GM19043 (cell line): ENCODE measurements around the gene ARHGAP33.

Experiments used
- ATAC-seq: cut with Tn5 transposase; IDR thresholded peaks from one replicate; pipeline ENCODE4 v1.9.1; 2021; ENCODE audit warnings: low read depth; ENCODE audit not compliant: unreplicated experiment

ARHGAP33 gene, protein sequence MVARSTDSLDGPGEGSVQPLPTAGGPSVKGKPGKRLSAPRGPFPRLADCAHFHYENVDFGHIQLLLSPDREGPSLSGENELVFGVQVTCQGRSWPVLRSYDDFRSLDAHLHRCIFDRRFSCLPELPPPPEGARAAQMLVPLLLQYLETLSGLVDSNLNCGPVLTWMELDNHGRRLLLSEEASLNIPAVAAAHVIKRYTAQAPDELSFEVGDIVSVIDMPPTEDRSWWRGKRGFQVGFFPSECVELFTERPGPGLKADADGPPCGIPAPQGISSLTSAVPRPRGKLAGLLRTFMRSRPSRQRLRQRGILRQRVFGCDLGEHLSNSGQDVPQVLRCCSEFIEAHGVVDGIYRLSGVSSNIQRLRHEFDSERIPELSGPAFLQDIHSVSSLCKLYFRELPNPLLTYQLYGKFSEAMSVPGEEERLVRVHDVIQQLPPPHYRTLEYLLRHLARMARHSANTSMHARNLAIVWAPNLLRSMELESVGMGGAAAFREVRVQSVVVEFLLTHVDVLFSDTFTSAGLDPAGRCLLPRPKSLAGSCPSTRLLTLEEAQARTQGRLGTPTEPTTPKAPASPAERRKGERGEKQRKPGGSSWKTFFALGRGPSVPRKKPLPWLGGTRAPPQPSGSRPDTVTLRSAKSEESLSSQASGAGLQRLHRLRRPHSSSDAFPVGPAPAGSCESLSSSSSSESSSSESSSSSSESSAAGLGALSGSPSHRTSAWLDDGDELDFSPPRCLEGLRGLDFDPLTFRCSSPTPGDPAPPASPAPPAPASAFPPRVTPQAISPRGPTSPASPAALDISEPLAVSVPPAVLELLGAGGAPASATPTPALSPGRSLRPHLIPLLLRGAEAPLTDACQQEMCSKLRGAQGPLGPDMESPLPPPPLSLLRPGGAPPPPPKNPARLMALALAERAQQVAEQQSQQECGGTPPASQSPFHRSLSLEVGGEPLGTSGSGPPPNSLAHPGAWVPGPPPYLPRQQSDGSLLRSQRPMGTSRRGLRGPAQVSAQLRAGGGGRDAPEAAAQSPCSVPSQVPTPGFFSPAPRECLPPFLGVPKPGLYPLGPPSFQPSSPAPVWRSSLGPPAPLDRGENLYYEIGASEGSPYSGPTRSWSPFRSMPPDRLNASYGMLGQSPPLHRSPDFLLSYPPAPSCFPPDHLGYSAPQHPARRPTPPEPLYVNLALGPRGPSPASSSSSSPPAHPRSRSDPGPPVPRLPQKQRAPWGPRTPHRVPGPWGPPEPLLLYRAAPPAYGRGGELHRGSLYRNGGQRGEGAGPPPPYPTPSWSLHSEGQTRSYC

DNA sequence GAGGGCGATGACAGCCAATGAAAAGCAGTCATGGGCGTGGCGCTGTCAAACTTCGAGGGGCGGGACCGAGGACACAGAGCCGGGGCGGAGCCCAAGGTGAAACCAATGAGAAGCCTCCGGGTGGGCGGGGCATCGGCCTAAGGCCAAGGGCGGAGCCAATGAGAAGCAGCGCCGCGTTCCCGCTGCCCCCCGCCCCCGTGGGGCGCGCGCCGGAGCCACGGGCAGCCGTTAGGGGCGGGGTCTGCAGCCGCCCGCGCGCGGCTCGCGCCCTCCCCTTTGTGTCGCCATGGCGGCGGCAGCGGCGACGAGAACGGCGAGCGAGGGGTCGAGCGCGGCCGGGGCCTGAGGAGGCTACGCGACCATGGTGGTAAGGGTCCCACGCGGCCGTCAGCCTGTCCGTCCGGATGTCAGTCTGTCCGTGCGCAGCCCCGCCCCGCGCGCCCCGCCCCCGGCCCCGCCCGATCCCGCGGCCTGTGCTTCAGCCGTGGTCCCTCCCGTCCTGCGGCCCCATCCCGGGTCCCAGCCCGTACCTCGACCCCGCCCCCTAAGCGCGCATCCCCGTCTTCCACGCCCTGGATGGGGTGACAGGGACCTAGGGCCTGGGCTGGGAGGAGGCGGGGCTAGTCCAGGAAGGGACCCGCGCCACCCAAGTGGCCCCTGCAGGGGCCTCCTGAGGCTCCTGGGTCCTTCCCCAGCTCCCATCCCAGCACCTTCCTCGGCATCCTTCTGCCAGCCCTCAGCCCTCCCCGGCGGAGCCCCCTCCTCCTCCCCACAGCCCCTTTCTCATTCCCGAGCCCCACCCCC lies at the start of gene ARHGAP33:
Gene ARHGAP33 (plus strand): TSS at position 267 of the 804 bp plus-strand sequence. CDS start 95 bp downstream, at position 362.
- peak; percentile 89 for ATAC-seq

DNA sequence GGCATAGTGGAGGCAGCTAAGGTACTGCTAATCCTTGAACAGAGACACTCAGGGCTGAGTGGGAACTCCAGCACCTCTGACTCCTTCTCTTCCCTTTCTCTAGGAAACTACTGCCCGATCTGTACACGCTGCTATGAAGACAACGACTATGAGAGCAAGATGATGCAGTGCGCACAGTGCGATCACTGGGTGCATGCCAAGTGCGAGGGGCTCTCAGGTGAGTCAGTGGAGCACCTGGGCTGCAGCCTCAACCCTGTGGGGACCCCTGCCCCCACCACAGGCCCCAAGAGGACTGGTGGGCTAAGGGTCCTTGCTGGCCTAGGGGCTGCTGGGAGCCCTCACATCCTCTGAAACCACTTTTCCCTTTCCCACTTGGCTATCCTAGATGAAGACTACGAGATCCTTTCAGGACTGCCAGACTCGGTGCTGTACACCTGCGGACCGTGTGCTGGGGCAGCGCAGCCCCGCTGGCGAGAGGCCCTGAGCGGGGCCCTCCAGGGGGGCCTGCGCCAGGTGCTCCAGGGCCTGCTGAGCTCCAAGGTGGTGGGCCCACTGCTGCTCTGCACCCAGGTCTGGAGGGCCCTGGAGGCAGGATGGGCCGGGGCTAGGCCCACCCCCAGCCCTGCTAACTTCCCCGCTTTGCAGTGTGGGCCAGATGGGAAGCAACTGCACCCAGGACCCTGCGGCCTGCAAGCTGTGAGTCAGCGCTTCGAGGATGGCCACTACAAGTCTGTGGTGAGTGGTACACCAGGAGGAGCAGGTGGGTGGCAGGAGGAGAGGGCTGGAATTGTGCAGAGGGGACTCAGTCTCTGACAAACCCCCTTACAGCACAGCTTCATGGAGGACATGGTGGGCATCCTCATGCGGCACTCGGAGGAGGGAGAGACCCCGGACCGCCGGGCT lies 48.1 kb upstream of the ARHGAP33 start:
- no peak for ATAC-seq

GRCh38 chr19:35727956-35728706 lies 47.2 kb upstream of the ARHGAP33 start:
- no peak for ATAC-seq

DNA sequence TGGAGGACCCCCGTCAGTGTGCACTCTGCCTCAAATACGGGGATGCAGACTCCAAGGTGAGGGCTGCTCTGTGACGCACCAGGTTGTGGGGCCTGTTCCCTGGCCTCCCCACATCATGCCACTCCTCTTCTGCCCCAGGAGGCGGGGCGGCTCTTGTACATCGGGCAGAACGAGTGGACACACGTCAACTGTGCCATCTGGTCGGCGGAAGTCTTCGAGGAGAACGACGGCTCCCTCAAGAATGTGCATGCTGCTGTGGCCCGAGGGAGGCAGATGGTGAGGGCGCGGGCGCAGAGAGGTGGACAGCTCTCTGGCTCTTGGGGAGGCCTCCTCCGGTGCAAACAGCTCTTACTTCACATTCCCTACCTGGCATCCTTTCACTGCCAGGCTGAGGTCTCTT lies 46.3 kb upstream of the ARHGAP33 start:
- ATAC-seq = no peak

DNA sequence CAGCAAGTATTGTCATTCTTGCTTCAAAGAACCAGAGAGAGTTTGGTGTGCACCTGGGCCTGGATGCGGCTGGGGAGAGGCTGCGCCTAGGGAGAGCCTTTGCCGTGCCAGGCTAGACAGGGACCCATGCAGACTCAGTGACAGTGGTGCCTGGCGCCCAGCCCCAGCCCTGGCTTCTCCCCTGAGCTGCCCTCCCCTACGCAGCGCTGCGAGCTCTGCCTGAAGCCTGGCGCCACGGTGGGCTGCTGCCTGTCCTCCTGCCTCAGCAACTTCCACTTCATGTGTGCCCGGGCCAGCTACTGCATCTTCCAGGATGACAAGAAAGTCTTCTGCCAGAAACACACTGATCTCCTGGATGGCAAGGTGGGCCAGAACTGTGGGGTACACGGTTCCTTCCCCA lies 45.6 kb upstream of the ARHGAP33 start:
- no peak for ATAC-seq

- ATAC-seq = no peak
Measured at GRCh38 chr19:35730326-35730725, 45.0 kb upstream of the ARHGAP33 start.

DNA sequence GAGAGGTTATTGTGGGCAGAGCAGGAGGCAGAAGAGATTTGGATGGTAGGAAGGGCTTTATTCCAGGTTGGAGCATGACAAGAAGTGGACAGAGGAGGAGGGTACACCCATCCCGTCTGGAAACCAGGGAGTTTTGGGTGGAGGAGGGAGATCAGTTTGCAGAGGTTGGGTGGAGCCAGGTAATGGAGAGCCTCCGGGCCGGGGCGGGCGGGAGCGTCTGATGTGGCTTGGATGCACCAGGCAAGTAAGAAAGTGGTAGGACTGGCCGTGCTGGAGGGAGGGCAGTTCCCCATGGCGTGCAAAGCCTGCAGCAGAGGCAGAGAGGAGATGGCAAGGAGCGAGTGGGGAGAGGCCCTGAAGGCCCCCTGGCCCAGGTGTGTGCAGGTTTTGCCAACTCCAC lies 44.0 kb upstream of the ARHGAP33 start:
- ATAC-seq = no peak

DNA sequence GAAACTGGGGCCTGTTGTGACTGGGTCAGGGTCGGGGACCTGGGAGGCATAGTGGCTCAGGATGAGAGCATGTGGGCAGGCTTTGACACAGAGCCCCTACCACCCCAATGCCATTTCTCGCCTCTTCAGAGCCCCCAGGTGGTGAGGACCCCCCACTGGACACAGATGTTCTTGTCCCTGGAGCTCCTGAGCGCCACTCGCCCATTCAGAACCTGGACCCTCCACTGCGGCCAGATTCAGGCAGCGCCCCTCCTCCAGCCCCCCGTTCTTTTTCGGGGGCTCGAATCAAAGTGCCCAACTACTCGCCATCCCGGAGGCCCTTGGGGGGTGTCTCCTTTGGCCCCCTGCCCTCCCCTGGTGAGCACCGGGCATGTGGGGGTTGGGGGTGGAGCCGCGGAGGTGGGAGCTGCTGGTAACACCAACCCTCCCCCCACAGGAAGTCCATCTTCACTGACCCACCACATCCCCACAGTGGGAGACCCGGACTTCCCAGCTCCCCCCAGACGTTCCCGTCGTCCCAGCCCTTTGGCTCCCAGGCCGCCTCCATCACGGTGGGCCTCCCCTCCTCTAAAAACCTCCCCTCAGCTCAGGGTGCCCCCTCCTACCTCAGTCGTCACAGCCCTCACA lies 43.5 kb upstream of the ARHGAP33 start:
- ATAC-seq = no peak

GRCh38 chr19:35732540-35733179 lies 42.7 kb upstream of the ARHGAP33 start:
- no peak for ATAC-seq

DNA sequence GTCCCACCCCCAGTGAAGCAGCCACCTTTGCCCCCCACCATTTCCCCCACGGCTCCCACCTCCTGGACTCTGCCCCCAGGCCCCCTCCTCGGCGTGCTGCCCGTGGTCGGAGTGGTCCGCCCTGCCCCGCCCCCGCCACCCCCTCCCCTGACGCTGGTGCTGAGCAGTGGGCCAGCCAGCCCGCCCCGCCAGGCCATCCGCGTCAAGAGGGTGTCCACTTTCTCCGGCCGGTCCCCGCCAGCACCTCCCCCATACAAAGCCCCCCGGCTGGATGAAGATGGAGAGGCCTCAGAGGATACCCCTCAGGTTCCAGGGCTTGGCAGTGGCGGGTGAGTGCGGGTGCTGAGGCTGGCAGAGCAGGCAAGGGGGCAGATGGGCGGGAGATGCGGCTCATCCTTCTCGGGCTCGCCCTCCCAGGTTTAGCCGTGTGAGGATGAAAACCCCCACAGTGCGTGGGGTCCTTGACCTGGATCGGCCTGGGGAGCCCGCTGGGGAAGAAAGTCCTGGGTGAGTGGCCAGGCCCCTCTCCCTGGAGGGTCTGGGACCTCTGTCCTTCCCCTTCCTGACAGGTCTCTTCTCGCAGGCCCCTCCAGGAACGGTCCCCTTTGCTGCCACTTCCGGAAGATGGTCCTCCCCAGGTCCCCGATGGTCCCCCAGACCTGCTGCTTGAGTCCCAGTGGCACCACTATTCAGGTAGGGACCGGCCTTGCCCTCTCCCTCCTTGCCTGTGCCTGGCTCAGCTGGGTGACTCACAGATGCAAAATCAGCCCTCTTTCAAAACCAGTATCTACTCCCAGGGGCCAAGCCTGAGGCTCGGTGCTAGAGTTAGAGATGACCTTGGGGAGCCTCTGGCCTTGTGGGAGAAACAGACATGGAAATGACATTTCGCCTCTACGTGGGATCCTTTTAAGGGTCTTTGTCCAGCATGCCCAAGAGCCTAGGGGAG lies 41.9 kb upstream of the ARHGAP33 start:
- no peak for ATAC-seq

GRCh38 chr19:35734273-35734672 lies 41.1 kb upstream of the ARHGAP33 start:
- ATAC-seq = no peak

DNA sequence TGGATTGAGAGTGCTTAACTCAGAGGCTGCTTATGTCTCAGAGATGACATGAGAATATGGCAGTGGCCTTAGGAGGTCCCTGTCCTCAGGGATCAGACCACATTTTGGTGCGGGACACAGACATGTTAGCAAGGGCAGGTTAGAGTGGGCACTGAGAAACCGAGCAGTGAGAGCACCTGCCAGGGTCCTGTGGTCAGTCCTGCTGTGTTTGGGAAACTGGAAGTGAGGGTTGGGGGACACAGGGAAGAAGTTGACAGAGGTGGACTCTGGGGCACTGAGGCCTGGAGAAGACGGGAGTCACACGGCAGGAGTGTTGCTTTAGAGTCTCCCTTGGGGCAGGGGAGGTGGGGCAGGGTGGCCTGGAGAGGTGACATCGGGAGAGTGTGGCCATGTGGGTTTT lies 40.5 kb upstream of the ARHGAP33 start:
- no peak for ATAC-seq

DNA sequence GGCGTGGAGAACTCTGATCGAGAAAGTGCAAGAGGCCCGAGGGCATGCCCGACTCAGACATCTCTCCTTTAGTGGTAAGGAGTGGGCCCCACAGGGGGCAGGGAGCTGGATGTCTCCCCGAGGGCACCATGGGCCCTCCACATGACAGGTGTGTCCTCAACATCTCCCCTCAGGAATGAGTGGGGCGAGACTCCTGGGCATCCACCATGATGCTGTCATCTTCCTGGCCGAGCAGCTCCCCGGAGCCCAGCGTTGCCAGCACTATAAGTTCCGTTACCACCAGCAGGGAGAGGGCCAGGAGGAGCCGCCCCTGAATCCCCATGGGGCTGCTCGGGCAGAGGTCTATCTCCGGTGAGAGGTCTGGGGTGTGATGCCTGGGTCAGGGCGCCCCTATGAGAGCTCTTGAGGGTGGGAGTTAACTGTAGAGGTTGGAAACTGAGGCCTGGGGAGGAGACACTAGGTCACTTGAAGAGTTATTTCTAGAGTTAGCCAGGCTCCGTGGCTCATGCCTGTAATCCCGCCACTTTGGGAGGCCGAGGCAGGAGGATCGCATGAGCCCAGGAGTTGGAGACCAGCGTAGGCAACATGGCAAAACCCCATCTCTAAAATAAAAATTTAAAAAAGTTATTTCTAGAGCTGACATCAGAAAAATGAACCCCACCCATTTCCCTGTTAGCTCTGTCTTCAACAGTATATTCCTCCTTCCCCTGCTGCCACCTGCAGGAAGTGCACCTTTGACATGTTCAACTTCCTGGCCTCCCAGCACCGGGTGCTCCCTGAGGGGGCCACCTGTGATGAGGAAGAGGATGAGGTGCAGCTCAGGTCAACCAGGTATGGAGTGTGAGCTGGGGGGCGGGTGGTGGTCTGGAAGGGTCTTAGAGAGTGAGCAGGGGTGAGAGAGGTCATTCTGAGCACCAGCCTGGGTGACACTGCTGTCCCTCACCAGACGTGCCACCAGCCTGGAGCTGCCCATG lies 38.2 kb upstream of the ARHGAP33 start:
- no peak for ATAC-seq

DNA sequence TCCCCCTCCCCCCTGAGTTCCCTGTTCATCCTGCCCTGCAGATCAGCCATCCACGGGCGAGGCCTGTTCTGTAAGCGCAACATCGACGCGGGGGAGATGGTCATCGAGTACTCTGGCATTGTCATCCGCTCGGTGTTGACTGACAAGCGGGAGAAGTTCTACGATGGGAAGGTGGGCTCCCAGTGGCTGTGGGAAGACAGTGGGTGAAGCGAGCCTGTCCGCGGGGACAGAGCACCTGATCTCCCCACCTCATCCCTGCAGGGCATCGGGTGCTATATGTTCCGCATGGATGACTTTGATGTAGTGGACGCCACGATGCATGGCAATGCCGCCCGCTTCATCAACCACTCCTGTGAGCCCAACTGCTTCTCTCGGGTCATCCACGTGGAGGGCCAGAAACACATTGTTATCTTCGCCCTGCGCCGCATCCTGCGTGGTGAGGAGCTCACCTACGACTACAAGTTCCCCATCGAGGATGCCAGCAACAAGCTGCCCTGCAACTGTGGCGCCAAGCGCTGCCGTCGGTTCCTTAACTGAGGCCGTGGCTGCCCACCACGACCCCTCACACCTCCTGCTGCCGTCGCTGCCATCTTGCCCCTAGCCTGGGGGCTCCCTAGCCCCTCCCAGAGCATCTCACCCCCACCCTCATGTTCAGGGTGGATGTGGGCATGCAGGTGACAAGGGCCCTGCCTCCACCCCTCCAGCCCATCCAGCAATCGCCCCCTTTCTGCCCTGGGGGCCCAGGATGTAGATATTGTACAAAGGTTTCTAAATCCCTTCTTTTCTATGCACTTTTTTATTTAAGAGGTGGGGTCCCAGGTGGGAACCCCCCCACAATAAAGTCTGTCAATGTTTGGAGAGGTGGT lies 37.1 kb upstream of the ARHGAP33 start:
- no peak for ATAC-seq
